Epidermal melanocyte (primary cell): Measurements from ENCODE around the gene LGALS12.

Experiments used
- DNase-seq: peaks from one replicate; pipeline ENCODE4 v3.0.0; 2011; ENCODE audit warnings: low spot score; ENCODE audit not compliant: insufficient read length

LGALS12 gene

GRCh38 chr11:63505857-63506528, at the start of gene LGALS12:
LGALS12 (plus strand) TSS chr11:63506084; CDS start chr11:63506459, 375 bp downstream.
- no peak for DNase-seq

- no peak for DNase-seq
Observed at GRCh38 chr11:63459586-63459985, 46.3 kb upstream of the LGALS12 start.

GRCh38 chr11:63462137-63462536, 43.7 kb upstream of the LGALS12 start:
- DNase-seq = no peak

GRCh38 chr11:63470311-63470710, 35.6 kb upstream of the LGALS12 start:
- no peak for DNase-seq

- no peak for DNase-seq
Observed at GRCh38 chr11:63472372-63472771, 33.5 kb upstream of the LGALS12 start.

- DNase-seq = no peak
Observed at GRCh38 chr11:63476618-63477017, 29.3 kb upstream of the LGALS12 start.

- DNase-seq = peak; percentile 79
Observed at GRCh38 chr11:63478896-63479295, 27.0 kb upstream of the LGALS12 start.

GRCh38 chr11:63480039-63480438, 25.8 kb upstream of the LGALS12 start:
- DNase-seq = no peak

- DNase-seq = no peak
Observed at GRCh38 chr11:63485777-63486176, 20.1 kb upstream of the LGALS12 start.

- DNase-seq = no peak
Observed at GRCh38 chr11:63488789-63489188, 17.1 kb upstream of the LGALS12 start.

- DNase-seq = no peak
Observed at GRCh38 chr11:63489879-63490278, 16.0 kb upstream of the LGALS12 start.

- DNase-seq = no peak
Observed at GRCh38 chr11:63490551-63491239, 15.2 kb upstream of the LGALS12 start, which contains the start of gene PLAAT5. PLAAT5 (minus strand) TSS chr11:63491167; CDS start chr11:63491034, 133 bp downstream.

- no peak for DNase-seq
Observed at GRCh38 chr11:63491240-63491587, 14.7 kb upstream of the LGALS12 start.

GRCh38 chr11:63491636-63492372, 14.1 kb upstream of the LGALS12 start:
- DNase-seq = no peak

- no peak for DNase-seq
Observed at GRCh38 chr11:63492441-63492840, 13.4 kb upstream of the LGALS12 start.

GRCh38 chr11:63493127-63493526, 12.8 kb upstream of the LGALS12 start:
- no peak for DNase-seq

GRCh38 chr11:63494975-63495374, 10.9 kb upstream of the LGALS12 start:
- no peak for DNase-seq

GRCh38 chr11:63499874-63500273, 6.0 kb upstream of the LGALS12 start:
- DNase-seq = no peak

- no peak for DNase-seq
Observed at GRCh38 chr11:63501236-63501635, 4.6 kb upstream of the LGALS12 start.

- DNase-seq = no peak
Observed at GRCh38 chr11:63502252-63502820, 3.5 kb upstream of the LGALS12 start.

- DNase-seq = no peak
Observed at GRCh38 chr11:63503492-63503891, 2.4 kb upstream of the LGALS12 start.

- DNase-seq = no peak
Observed at GRCh38 chr11:63504054-63504453, 1.8 kb upstream of the LGALS12 start.
